Activated CD4-positive, alpha-beta T cell treated with anti-CD3 and anti-CD28 coated beads, Interleukin-10, Interleukin-2, amounts not matched to agents 100 ng/mL and 50 ng/mL, durations not matched to agents 16 hours and 8 hours (primary cell): ENCODE data around the gene SLC25A10.

Experiments used
- DNase-seq: peaks from one replicate; pipeline ENCODE4 v3.0.0-alpha.2; 2020

Gene SLC25A10

GRCh38 chr17:81706757-81707624 is 5.1 kb upstream of the SLC25A10 start:
- DNase-seq = no peak

DNA sequence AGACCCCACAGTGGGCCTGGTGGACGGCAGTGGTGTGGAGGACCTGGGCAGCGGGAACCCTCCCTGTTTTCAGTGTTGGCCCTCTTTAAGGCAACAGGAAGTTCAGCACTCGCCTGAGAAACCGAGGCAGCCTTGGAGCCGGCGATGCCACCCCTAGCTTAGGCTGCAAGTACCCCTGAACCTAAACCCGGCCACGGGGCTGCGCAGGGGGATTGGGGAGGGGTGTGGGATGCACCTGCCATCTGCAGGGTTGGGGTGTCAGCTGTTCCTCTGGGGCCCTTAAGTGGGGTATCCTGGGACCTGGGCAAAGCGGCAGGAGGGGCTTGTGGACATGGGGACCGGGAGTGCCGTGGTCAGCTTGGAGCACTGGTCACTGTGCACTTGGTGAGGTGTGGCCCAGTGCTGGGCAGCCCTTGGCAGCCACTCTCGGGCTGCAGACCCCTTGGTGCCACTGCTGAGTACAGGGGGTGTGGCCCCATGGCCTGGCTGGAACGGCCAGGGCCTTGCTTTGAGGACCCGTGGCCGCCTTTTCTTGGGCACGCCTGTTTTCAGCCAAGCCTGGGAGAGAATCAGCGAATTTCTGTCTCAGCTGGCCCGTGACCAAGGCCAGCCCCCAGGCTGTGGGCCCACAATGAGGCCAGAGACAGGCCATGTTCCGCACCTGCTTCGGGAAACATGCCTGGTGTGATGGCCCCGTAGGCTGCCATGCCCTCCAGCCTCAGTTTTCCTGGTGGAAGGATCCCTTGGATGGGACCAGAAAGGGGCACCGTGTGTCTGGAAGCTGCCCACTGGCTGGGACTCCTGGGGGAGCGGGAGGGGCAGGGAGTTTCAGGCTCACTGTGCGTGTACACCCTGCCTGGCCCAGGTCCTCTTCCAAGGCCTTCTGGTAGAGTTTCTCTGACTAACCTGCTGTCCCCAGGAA is 4.1 kb upstream of the SLC25A10 start:
- no peak for DNase-seq

- no peak for DNase-seq
Observed at GRCh38 chr17:81708739-81709185, 3.3 kb upstream of the SLC25A10 start.

DNA sequence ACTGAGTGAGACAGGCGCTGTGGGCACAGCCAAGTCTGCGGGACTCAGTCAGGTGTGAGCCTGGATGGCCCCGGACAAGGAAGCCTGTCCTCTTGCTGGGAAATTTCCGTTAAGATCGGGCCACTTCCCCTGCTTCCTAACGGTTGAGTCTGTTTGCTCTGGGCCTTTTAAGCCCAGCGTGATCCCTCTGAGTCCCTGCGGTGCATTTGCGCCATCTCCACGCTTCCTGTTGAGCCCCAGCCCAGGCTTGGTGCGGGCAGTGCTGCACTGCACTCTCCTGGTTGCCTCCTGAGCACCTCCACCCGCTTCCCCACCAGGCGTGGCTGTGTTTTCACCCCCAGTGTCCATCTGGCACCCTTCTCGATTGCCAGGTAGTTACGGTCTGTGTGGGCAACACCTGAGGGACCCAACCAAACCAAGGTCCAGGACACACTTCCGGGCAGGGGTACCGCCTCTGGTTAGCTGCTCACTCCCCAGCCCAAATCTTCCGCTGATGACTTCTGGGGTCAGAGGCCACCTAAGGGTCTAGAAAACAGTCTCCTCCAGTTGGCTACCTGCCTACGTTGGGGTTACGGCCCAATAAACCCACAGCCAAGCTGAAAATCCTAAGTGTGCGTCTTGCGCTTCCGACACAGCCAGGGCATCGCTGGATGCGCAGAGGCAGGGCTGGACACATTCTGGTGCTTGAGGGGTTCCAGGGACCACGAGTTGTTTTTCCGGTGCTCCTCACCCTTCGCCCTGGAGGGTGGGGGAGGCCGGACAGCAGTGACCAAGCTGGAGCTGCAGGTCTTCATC is 1.4 kb upstream of the SLC25A10 start:
- DNase-seq = no peak

GRCh38 chr17:81712468-81713003 is 452 bp downstream of the SLC25A10 start:
- peak; percentile 36 for DNase-seq

DNA sequence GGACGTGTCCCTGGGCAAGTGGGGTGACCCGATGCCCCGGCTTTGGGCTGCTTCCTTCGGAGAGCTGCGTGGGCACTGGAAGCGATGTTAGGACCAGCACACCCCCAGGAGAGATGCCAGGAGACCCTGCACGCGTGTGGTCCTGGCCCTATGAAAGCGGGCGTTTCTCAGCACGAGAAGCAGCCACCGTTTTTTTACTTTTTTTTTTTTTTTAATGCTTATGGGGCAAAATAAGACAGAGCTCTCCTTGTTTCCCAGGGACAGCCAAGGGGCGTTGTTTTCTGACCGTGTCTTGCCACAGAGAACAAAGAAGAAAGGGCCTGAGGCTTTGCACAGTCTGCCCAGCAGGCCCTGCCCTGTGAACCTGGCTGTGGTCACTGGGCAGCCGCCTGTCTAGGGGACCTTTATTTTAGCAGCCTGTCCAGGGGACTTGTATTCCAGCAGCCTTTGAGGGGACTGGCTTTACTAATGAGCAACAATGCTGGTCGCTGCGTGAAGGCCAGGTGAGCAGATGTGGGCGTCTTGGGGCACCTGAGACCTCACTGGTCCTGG is 996 bp downstream of the SLC25A10 start:
- DNase-seq = no peak

DNA sequence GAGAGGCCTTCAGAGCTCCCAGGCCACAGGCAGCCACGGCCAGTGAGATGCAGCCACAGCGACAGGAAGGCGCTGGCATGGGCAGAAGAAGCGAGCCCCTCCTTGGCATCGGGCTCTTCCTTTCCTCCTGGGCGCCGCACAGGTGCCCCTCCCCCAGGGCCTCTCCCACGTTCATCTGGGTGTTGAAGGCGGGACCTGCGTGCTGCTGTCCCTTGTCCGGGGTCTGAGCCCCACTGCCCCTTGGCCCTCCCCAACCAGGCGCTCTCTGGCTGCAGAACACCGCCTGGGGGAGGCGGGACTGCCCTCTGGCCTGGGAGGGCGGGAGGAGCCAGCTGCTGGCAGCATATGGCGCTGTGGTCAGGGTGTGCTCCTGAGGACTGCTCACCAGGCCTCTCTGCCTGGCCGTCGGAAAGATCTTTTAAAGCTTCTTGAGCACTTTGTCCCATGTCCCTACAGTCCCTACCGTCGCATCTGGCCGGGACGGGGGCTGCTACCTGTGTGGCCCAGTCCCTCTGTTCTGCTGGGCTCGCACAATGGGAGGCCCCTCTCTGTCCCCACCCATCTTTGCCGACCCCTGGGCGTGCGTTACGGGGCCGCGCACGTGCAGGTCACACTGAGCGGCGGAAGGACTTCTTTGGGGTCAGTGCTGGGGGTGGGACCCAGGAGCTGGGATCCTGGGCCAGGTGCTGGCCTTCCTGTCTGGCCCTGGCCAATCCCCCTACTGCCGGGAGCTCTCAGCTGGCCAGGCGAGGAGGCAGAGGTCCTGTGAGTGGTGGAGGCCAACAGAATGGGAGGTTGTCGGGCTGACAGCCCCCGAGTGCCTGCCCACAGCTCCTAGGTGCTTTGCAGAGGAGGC is 1.7 kb downstream of the SLC25A10 start:
- DNase-seq = no peak

DNA sequence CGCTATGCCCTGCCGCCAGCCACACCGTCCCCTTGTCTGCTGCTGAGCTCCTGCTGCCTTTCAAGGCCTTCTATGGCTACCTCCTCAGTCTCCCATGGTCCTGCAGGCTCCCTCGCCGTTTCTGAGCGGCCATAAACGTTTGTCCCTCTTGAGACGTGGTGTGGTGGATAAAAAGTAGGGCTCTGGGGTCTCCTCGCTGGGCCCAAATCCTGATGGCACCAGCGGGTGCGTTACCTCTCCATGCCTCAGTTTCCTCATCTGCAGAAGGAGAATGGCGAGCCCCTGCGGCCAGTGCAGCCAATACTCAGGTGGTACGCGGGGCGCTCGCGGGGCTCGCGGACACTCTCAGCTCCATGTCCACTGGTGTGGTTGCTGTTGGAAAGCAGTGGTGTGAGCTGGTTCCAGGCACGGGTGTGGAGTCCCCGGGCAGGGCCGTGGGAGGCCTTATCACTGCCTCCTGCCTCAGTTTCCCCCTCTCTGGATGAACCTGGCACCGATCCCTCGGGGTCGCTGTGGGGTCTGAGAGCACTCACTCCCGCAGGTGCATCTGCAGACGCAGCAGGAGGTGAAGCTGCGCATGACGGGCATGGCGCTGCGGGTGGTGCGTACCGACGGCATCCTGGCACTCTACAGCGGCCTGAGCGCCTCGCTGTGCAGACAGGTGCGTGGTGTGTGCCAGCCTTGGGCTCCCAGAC is 2.5 kb downstream of the SLC25A10 start:
- DNase-seq = no peak

GRCh38 chr17:81715107-81715871 is 3.2 kb downstream of the SLC25A10 start:
- DNase-seq = no peak

GRCh38 chr17:81715872-81716673 is 4.0 kb downstream of the SLC25A10 start:
- no peak for DNase-seq

GRCh38 chr17:81716674-81716996 is 4.6 kb downstream of the SLC25A10 start:
- no peak for DNase-seq

- DNase-seq = no peak
Observed at GRCh38 chr17:81717049-81717765, 5.1 kb downstream of the SLC25A10 start.

GRCh38 chr17:81717766-81718089 is 5.6 kb downstream of the SLC25A10 start:
- no peak for DNase-seq

DNA sequence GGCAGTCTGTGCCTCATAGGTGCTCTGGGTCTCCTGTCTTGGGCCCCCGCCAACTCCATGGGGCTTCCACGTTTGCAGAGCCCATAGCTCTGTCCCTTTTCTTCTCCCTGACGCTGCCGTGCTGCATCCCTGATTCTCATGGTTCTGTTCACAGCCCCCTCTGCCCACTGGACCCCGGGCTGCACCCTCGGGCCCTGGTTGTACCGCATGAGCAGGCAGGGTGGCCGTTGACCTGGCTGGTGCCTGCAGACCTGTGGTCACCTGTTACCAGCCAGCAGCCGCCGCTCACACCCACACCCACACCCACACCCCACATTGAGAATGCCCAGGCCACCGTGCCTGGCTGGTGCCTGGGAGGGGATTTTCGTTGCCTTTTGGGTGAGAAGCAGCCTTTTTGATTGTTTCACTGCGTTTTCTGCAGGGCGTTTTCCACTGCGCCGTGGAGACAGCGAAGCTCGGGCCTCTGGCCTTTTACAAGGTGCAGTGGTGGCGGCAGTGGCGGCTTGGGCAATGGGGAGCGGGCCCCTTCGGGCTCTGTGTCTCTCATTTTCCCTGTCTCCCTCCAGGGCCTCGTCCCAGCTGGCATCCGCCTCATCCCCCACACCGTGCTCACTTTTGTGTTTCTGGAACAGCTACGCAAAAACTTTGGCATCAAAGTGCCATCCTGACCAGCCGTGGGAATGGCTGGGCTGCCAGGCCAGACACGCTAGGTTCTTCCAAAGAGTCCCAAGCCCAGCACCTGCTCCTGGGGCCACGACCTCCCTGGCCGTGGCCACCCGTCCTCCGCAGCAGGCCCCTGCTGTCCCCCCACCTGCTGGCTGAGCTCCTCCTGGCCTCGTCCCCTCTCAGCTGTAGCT is 7.6 kb downstream of the SLC25A10 start:
- no peak for DNase-seq

- DNase-seq = no peak
Observed at GRCh38 chr17:81720267-81721071, 8.4 kb downstream of the SLC25A10 start.
